PC-3 (cell line): ENCODE measurements around the gene CAVIN3. TPM values are rescaled to one million over a fixed set of nuclear protein-coding genes. Genes with fewer than 3 reads are reported as not detected.

Experiments used
- ATAC-seq: fragments of 200-7000 bp; cut with Tn5 transposase; 2 replicates; pipeline ENCODE4 v1.9.1; 2020; ENCODE audit warnings: mild to moderate bottlenecking, moderate library complexity
- Bru-seq: library from RNA; stranded (reverse); fragments of 400-500 nt; gene quantifications from one replicate; lab custom pipeline; 2021; lab: Mats Ljungman, UMichigan
- BruChase-seq, 2 experiments: library from RNA; stranded (reverse); fragments of 400-500 nt; gene quantifications; one replicate each; lab custom pipeline; 2021; lab: Mats Ljungman, UMichigan
- BruUV-seq: library from RNA; stranded (reverse); fragments of 400-500 nt; replicated peaks from 2 replicates; lab custom pipeline; 2021; lab: Mats Ljungman, UMichigan
- CTCF ChIA-PET: fragments of 300-600 bp; sonication (Branson Sonifier 250); formaldehyde crosslinking; loops from one replicate; lab custom pipeline; 2022; ENCODE audit warnings: antibody characterized with exemption; lab: Charles Lee
- POLR2A ChIA-PET: fragments of 300-600 bp; sonication (Branson Sonifier 250); formaldehyde crosslinking; loops from one replicate; lab custom pipeline; 2022; ENCODE audit warnings: antibody characterized with exemption; ENCODE audit not compliant: unreplicated experiment; lab: Charles Lee
- DNase-seq: peaks from one replicate; pipeline ENCODE4 v3.0.0-alpha.2; 2015
- H2AFZ ChIP-seq: fragments of 300-600 bp; sonication (generic); 2 replicates; pipeline ENCODE4 v1.6.0; 2016; ENCODE audit warnings: antibody characterized with exemption, low read length
- H3F3A ChIP-seq: fragments of 300-600 bp; sonication (generic); one replicate; pipeline ENCODE4 v1.6.0; 2017; ENCODE audit warnings: antibody characterized with exemption, low read length, control low read depth, mild to moderate bottlenecking; ENCODE audit not compliant: unreplicated experiment
- H3K27ac ChIP-seq: fragments of 300-600 bp; sonication (generic); 2 replicates; pipeline ENCODE4 v1.5.1; 2016; ENCODE audit warnings: mild to moderate bottlenecking, low read length
- H3K27me3 ChIP-seq: fragments of 300-600 bp; sonication (generic); 2 replicates; pipeline ENCODE4 v1.6.1; 2016; ENCODE audit warnings: low read length, mixed read lengths
- H3K36me3 ChIP-seq: fragments of 300-600 bp; sonication (generic); 2 replicates; pipeline ENCODE4 v1.6.1; 2016; ENCODE audit warnings: low read depth, mixed run types, low read length, mixed read lengths
- H3K4me1 ChIP-seq: fragments of 300-600 bp; sonication (generic); 2 replicates; pipeline ENCODE4 v1.5.1; 2016; ENCODE audit warnings: low read length; ENCODE audit not compliant: insufficient read depth
- H3K4me2 ChIP-seq: fragments of 300-600 bp; sonication (generic); 2 replicates; pipeline ENCODE4 v1.6.0; 2016; ENCODE audit warnings: low read length
- H3K4me3 ChIP-seq: fragments of 300-600 bp; sonication (generic); 2 replicates; pipeline ENCODE4 v1.5.1; 2016; ENCODE audit warnings: mild to moderate bottlenecking, low read length, mixed read lengths
- H3K79me2 ChIP-seq: fragments of 300-600 bp; sonication (generic); 2 replicates; pipeline ENCODE4 v1.6.1; 2017; ENCODE audit warnings: low read length, mixed read lengths
- H3K9ac ChIP-seq: fragments of 300-600 bp; sonication (generic); 2 replicates; pipeline ENCODE4 v1.6.0; 2016; ENCODE audit warnings: mild to moderate bottlenecking, low read length
- H3K9me2 ChIP-seq: fragments of 300-600 bp; sonication (generic); replicated peaks from 2 replicates; pipeline ENCODE4 v1.6.1; 2016; ENCODE audit warnings: mixed run types, low read length, mixed read lengths
- H3K9me3 ChIP-seq: fragments of 300-600 bp; sonication (generic); 2 replicates; pipeline ENCODE4 v1.6.1; 2016; ENCODE audit warnings: low read length, mixed read lengths
- H4K20me1 ChIP-seq: fragments of 300-600 bp; sonication (generic); 2 replicates; pipeline ENCODE4 v1.6.1; 2016; ENCODE audit warnings: low read length, mixed read lengths
- CTCF ChIP-seq: fragments of 300-600 bp; sonication (generic); conservative IDR thresholded peaks from 2 replicates; pipeline ENCODE4 v1.5.1; 2017; ENCODE audit warnings: antibody characterized with exemption, low read depth, mild to moderate bottlenecking, low read length
- EZH2 ChIP-seq: fragments of 300-600 bp; sonication (generic); IDR thresholded peaks from one replicate; pipeline ENCODE4 v1.6.1; 2017; ENCODE audit warnings: antibody characterized with exemption, mild to moderate bottlenecking, low read length; ENCODE audit not compliant: unreplicated experiment
- EZH2phosphoT487 ChIP-seq: fragments of 300-600 bp; sonication (generic); IDR thresholded peaks from 2 replicates; pipeline ENCODE4 v1.6.1; 2018; ENCODE audit warnings: mild to moderate bottlenecking, antibody characterized with exemption, low read length, borderline replicate concordance
- intact Hi-C: fragments of 100-400 bp; cut with micrococcal nuclease; formaldehyde crosslinking; loops from 2 replicates; pipeline ENCODE4 v1.9.0; 2023
- long read RNA-seq: library from polyadenylated mRNA; unstranded; transcript quantifications from one replicate; pipeline ENCODE4 v2.0.0, GENCODE V29; 2021; ENCODE audit not compliant: unreplicated experiment
- total RNA-seq: library from RNA; depleted of rRNA; stranded (reverse); fragments of >200 nt; gene quantifications from 2 replicates; pipeline ENCODE4 v1.2.3, GENCODE V29; 2014; rRNA removed

CAVIN3 gene
- total RNA-seq (not detected in 2 replicates), Bru-seq, nascent RNA (not detected), BruChase-seq, experiment 1, labeled RNA remaining after a 6-hour chase (not detected), BruChase-seq, experiment 2, labeled RNA remaining after a 2-hour chase (not detected)
- long read RNA-seq = 0 reads

- TF ChIP-seq EZH2phosphoT487 (no peak), CTCF (no peak), EZH2 (no peak)
- Histone ChIP-seq H3F3A (no peaks in the 10 kb centered on the region), H3K4me1 (peaks cover 9% of the 10 kb centered on the region), H3K4me2 (no peak within 1 kb of the TSS), H3K4me3 (no peak within 1 kb of the TSS), H3K27me3 (peaks cover 9% of the 10 kb centered on the region; the same call in 1 of the 2 replicates), H3K27ac (no peak within 1 kb of the TSS), H3K9ac (no peak within 1 kb of the TSS), H3K9me2 (no peaks in the 10 kb centered on the region), H4K20me1 (no peaks in the 10 kb centered on the region), H2AFZ (no peak within 1 kb of the TSS), H3K9me3 (no peaks in the 10 kb centered on the region), H3K79me2 (no peaks in the 10 kb centered on the region), H3K36me3 (no peaks in the 10 kb centered on the region)
- ChIA-PET CTCF (no interaction called here), POLR2A (no interaction called here)
- intact Hi-C loops = no loop called here
- no TSS peak for BruUV-seq
- DNase-seq (peak; percentile 15), ATAC-seq (no peak)
Observed at GRCh38 chr11:6320411-6321155, at the start of gene CAVIN3. Gene CAVIN3 (minus strand): TSS chr11:6320501. CDS start chr11:6320476, 25 bp downstream.

- H3K36me3 ChIP-seq = no peaks in the 10 kb centered on the region
- DNase-seq (no peak), ATAC-seq (no peak)
- no peak overlapping the region for H3K27ac ChIP-seq
- no peak overlapping the region for H3K9ac ChIP-seq
- H3K4me2 ChIP-seq = no peak overlapping the region
- intact Hi-C loops = no loop called here
- ChIA-PET CTCF (no interaction called here), POLR2A (no interaction called here)
- no peaks in the 10 kb centered on the region for H3K9me3 ChIP-seq
- no peak overlapping the region for H2AFZ ChIP-seq
- no peaks in the 10 kb centered on the region for H3K4me1 ChIP-seq
- BruUV-seq = no TSS peak
- H3K79me2 ChIP-seq = no peaks in the 10 kb centered on the region
- H3K4me3 ChIP-seq = no peak overlapping the region
- no peaks in the 10 kb centered on the region for H3K9me2 ChIP-seq
- no peaks in the 10 kb centered on the region for H3K27me3 ChIP-seq
- no peaks in the 10 kb centered on the region for H3F3A ChIP-seq
- H4K20me1 ChIP-seq = no peaks in the 10 kb centered on the region
- TF ChIP-seq EZH2 (no peak), CTCF (no peak), EZH2phosphoT487 (no peak)
Observed at GRCh38 chr11:6365659-6366058, 45.4 kb upstream of the CAVIN3 start.
